ENCODE results near the gene GMPS.

Gene GMPS

DNA sequence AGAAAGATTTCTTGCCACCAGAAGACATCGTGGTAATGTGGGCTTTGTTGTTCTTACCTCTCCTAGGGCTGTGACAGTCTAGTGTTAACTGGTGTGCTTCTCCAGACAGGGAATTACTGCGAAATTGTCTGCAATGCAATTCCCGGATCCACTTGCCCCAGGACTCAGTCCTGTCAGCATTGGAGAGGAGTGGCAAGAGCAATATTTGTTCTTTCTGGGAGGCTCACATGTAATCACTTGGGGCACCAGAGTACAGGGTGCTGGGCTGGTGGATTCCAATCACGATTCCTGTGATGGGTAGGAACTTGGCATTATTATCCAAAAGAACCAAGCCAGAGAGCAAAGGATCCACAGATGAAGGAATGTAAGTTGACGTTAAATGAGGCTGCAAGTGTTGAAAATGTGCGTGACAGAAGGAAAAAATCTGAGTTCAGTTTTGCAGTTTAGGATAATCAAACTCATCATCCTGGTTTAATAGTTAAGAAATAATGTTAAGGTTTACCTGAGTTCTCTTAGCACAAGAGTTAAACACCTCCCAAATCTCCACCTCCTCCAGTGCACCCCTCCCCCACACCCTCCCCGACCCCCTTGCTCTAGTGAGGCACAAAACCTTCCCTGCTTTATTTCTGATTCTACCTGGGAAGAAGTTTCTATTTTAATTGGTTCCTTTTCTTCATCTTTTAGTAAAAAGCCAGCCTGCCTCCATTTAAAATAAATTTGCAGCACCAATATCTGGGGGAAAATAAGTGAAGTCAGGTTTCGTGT is 79.2 kb downstream of the GMPS start:
- Histone ChIP-seq H3K27me3 (ENCODE audit: insufficient read depth, poor library complexity, severe bottlenecking) (no peaks in the 10 kb centered on the region), H3K27ac (replicated peaks) (no peak overlapping the region), H3K4me3 (replicated peaks; ENCODE audit: insufficient read depth, low read length) (no peak overlapping the region)
- TF ChIP-seq GABPA (IDR thresholded peaks at IDR 0.05; ENCODE audit: low read depth), result no peak
- 0 out of 2 replicates have a peak, but pooled peaks have one; percentile 6 for TF ChIP-seq POLR2AphosphoS5 (IDR thresholded peaks at IDR 0.05; ENCODE audit: low read depth)
- DNase-seq (ENCODE audit: low read depth in 1 of 2, low spot score in 1 of 2), result no peak

- Histone ChIP-seq H3K4me3 (replicated peaks; ENCODE audit: insufficient read depth, low read length) (no peak overlapping the region), H3K27me3 (ENCODE audit: insufficient read depth, poor library complexity, severe bottlenecking) (no peaks in the 10 kb centered on the region), H3K27ac (replicated peaks) (no peak overlapping the region)
- no peak for DNase-seq (ENCODE audit: low read depth in 1 of 2, low spot score in 1 of 2)
- TF ChIP-seq POLR2AphosphoS5 (IDR thresholded peaks at IDR 0.05; ENCODE audit: low read depth) (no peak), CTCF (IDR thresholded peaks at IDR 0.05; ENCODE audit: insufficient read depth, low read length) (no peak), GABPA (IDR thresholded peaks at IDR 0.05; ENCODE audit: low read depth) (no peak), SPI1 (IDR thresholded peaks at IDR 0.05; ENCODE audit: borderline replicate concordance, low read depth) (no peak)
- TF ChIP-seq, protein P1, sequence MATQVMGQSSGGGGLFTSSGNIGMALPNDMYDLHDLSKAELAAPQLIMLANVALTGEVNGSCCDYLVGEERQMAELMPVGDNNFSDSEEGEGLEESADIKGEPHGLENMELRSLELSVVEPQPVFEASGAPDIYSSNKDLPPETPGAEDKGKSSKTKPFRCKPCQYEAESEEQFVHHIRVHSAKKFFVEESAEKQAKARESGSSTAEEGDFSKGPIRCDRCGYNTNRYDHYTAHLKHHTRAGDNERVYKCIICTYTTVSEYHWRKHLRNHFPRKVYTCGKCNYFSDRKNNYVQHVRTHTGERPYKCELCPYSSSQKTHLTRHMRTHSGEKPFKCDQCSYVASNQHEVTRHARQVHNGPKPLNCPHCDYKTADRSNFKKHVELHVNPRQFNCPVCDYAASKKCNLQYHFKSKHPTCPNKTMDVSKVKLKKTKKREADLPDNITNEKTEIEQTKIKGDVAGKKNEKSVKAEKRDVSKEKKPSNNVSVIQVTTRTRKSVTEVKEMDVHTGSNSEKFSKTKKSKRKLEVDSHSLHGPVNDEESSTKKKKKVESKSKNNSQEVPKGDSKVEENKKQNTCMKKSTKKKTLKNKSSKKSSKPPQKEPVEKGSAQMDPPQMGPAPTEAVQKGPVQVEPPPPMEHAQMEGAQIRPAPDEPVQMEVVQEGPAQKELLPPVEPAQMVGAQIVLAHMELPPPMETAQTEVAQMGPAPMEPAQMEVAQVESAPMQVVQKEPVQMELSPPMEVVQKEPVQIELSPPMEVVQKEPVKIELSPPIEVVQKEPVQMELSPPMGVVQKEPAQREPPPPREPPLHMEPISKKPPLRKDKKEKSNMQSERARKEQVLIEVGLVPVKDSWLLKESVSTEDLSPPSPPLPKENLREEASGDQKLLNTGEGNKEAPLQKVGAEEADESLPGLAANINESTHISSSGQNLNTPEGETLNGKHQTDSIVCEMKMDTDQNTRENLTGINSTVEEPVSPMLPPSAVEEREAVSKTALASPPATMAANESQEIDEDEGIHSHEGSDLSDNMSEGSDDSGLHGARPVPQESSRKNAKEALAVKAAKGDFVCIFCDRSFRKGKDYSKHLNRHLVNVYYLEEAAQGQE (IDR thresholded peaks at IDR 0.05; ENCODE audit: insufficient replicate concordance, low read depth), result no peak
Measured at GRCh38 chr3:155956508-155957411, 86.3 kb downstream of the GMPS start.

DNA sequence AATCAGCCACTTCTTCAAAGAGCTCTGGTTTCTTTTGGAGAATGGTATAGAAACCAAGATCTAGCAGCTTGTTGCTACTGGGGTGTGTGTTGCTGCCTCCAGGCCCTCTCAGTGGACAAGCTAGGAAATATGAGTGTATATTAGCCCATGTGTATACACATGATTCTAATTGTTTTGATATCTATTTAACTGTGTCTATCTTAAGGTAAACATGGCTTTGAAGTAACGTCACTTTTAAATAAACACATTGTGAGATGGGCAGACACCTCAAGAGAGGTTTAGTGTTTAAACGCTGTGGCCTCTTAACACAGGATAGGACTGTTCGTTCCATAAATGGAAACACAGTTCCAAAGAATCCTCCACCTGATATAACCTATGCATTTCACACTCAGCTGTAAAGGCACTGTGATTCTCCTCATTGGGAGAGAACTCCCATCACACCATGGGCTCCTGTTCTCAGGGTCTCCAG is 87.0 kb downstream of the GMPS start:
- no peak for DNase-seq (ENCODE audit: low read depth in 1 of 2, low spot score in 1 of 2)
- no peaks in the 10 kb centered on the region for H3K27me3 ChIP-seq (ENCODE audit: insufficient read depth, poor library complexity, severe bottlenecking)
- no peak overlapping the region for H3K27ac ChIP-seq (replicated peaks)
- TF ChIP-seq CTCF (IDR thresholded peaks at IDR 0.05; ENCODE audit: insufficient read depth, low read length) (no peak), SPI1 (IDR thresholded peaks at IDR 0.05; ENCODE audit: borderline replicate concordance, low read depth) (no peak), GABPA (IDR thresholded peaks at IDR 0.05; ENCODE audit: low read depth) (no peak), POLR2AphosphoS5 (IDR thresholded peaks at IDR 0.05; ENCODE audit: low read depth) (no peak)
- TF ChIP-seq, protein P1 (IDR thresholded peaks at IDR 0.05; ENCODE audit: insufficient replicate concordance, low read depth), result no peak
- H3K4me3 ChIP-seq (replicated peaks; ENCODE audit: insufficient read depth, low read length), result no peak overlapping the region

DNA sequence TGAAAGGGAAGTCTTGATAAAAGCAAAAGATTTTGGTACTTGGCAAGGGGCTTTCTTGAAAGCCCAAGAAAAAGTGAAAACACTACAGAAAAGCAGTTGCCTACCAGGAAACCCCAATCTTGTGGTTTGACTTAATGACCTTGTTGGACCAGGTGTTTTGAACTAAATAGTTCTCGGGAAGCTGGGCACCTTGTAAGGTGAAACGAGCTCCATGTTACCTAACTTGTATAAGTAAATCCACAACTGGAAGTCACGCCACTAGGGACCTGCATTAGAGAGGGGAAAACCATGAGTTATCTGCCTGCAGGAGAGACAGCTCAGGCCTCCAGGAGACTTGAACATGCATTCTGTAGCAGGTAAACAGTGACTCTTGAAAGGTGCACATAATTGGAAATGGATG is 88.2 kb downstream of the GMPS start:
- TF ChIP-seq POLR2AphosphoS5 (IDR thresholded peaks at IDR 0.05; ENCODE audit: low read depth), result no peak
- TF ChIP-seq, protein P1 (IDR thresholded peaks at IDR 0.05; ENCODE audit: insufficient replicate concordance, low read depth), result no peak
- TF ChIP-seq GABPA (IDR thresholded peaks at IDR 0.05; ENCODE audit: low read depth), result no peak
- TF ChIP-seq CTCF (IDR thresholded peaks at IDR 0.05; ENCODE audit: insufficient read depth, low read length), result no peak
- TF ChIP-seq SPI1 (IDR thresholded peaks at IDR 0.05; ENCODE audit: borderline replicate concordance, low read depth), result no peak
- Histone ChIP-seq H3K27ac (replicated peaks) (no peak overlapping the region), H3K27me3 (ENCODE audit: insufficient read depth, poor library complexity, severe bottlenecking) (no peaks in the 10 kb centered on the region), H3K4me3 (replicated peaks; ENCODE audit: insufficient read depth, low read length) (no peak overlapping the region)
- no peak for DNase-seq (ENCODE audit: low read depth in 1 of 2, low spot score in 1 of 2)
